Measurements from ENCODE around the gene AP2B1. TPM values are rescaled to one million over a fixed set of nuclear protein-coding genes. Genes with fewer than 3 reads are reported as not detected.

AP2B1 gene
- total RNA-seq, 1 experiment from 2014 or later, result 195 TPM

DNA sequence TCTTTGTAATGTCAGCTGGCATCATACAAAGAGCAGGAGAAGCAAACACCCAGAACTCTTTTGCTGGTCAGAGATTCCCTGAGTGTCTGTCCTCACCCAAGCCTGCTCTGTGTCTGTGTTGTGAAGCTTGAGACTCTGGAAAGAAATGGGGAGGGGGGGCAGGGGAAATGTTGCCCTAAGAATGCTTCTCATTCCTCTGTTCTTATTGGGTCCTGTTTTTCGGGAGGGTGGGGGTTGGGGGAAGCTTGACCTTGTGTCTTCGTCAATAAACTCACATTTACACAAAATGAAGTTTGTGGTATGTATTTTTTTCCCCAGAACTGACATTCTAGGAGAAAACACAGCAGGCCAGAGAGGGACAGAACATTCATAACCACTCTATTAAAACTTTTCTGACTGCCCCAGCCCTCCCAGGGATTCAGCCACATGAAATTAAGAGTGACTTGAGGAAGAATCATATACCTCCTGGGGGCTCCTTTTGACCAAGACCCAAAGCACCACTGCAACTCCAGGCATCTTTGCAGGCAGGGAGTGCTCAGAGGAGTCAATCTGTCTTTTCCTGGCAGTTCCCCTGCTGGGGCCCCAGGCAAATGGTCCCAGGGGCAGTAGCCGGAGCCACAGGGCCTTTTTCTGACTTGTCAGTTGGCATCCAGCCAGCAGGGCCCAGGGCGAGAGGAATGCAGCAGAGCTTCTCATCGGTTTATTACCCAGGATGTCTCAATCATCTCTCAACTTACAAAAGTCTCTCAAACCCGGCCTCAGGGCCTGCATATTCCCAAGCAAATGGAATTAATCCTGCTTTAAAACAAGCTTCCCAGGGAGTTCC lies 139.2 kb downstream of the AP2B1 start (continued):
- TF ChIP-seq, protein P1, sequence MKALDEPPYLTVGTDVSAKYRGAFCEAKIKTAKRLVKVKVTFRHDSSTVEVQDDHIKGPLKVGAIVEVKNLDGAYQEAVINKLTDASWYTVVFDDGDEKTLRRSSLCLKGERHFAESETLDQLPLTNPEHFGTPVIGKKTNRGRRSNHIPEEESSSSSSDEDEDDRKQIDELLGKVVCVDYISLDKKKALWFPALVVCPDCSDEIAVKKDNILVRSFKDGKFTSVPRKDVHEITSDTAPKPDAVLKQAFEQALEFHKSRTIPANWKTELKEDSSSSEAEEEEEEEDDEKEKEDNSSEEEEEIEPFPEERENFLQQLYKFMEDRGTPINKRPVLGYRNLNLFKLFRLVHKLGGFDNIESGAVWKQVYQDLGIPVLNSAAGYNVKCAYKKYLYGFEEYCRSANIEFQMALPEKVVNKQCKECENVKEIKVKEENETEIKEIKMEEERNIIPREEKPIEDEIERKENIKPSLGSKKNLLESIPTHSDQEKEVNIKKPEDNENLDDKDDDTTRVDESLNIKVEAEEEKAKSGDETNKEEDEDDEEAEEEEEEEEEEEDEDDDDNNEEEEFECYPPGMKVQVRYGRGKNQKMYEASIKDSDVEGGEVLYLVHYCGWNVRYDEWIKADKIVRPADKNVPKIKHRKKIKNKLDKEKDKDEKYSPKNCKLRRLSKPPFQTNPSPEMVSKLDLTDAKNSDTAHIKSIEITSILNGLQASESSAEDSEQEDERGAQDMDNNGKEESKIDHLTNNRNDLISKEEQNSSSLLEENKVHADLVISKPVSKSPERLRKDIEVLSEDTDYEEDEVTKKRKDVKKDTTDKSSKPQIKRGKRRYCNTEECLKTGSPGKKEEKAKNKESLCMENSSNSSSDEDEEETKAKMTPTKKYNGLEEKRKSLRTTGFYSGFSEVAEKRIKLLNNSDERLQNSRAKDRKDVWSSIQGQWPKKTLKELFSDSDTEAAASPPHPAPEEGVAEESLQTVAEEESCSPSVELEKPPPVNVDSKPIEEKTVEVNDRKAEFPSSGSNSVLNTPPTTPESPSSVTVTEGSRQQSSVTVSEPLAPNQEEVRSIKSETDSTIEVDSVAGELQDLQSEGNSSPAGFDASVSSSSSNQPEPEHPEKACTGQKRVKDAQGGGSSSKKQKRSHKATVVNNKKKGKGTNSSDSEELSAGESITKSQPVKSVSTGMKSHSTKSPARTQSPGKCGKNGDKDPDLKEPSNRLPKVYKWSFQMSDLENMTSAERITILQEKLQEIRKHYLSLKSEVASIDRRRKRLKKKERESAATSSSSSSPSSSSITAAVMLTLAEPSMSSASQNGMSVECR (CRISPR knock-in tag; IDR thresholded peaks at IDR 0.05; ENCODE audit: borderline replicate concordance), result no peak

DNA sequence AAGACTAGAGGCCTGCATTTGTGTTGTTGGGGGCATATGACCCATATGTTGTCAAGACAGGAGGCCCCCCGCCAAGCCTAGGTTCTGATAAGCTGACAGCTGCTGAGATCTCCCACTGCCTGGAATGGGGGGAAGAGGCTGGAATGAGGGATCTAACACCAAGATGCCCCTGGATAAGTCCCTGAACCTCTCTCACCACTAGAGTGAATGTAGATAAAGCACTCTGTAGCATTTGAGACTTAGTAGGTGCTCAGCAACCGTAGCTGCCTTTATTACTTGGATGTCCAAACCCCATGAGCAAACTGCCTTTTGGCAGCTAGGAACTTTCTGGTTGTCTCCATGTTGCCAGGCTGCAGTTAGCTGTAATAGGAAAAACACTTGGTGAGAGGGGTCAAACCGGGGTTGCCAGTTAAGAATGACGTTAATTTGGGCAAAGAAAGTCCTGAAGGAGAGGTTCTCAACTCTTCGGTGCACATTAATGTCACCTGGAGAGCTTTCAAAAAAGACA lies 139.9 kb downstream of the AP2B1 start:
- Mint-ChIP-seq H3K4me3 (no peak overlapping the region), H3K4me1 (peaks cover 47% of the 10 kb centered on the region), H3K36me3 (peaks cover 26% of the 10 kb centered on the region), H3K27me3 (ENCODE audit: low read depth) (peaks cover 16% of the 10 kb centered on the region), H3K27ac (no peak overlapping the region), H3K9me3 (no peaks in the 10 kb centered on the region)
- CTCF ChIA-PET, result interaction anchor here (0.9 to 8.1 kb wide), 6 partner anchors 16 to 114 kb away, joined by 3 to 85 read pairs (median 6); no protein-coding TSS in a partner anchor
- TF ChIP-seq SMAD4 (CRISPR knock-in tag; IDR thresholded peaks at IDR 0.05), result no peak
- no peak for TF ChIP-seq ETV6 (CRISPR knock-in tag; IDR thresholded peaks at IDR 0.05)
- TF ChIP-seq, protein P2, sequence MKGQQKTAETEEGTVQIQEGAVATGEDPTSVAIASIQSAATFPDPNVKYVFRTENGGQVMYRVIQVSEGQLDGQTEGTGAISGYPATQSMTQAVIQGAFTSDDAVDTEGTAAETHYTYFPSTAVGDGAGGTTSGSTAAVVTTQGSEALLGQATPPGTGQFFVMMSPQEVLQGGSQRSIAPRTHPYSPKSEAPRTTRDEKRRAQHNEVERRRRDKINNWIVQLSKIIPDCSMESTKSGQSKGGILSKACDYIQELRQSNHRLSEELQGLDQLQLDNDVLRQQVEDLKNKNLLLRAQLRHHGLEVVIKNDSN (CRISPR knock-in tag; IDR thresholded peaks at IDR 0.05), result no peak
- no peak for TF ChIP-seq RORB (CRISPR knock-in tag; IDR thresholded peaks at IDR 0.05)
- TF ChIP-seq OVOL2 (CRISPR knock-in tag; IDR thresholded peaks at IDR 0.05; ENCODE audit: borderline replicate concordance), result no peak
- TF ChIP-seq TEAD1 (CRISPR knock-in tag; IDR thresholded peaks at IDR 0.05), result no peak
- TF ChIP-seq, protein P1 (CRISPR knock-in tag; IDR thresholded peaks at IDR 0.05; ENCODE audit: borderline replicate concordance), result no peak
- TF ChIP-seq, protein P3, sequence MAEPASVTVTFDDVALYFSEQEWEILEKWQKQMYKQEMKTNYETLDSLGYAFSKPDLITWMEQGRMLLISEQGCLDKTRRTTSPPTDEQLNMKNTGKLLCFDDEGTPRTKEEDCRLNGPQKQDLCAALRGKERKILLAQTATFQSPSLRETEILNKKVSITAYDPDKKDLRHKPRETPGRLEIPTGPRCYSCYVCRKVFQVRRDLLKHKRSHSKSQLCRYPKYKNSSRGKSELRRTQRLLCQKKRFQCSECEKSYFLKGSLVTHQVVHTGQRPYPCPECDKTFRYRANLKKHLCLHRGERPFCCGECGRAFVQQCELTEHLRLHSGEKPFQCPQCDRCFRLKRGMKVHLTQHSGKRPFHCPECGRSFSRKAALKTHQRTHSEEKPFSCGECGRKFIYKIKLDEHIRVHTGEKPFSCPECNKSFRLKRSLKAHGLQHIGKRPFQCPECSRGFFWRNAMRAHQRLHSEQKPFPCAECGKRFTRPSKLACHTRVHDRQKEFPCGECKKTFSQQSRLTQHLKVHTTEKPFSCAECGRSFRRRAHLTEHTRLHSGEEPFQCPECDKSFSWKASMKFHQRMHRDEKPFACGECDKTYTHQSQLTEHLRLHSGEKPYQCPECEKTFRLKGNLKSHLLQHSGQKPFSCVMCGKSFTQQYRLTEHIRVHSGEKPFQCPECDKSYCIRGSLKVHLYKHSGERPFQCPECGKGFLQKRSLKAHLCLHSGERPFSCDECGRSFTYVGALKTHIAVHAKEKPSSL (CRISPR knock-in tag; conservative IDR thresholded peaks at IDR 0.05), result no peak
- TF ChIP-seq, protein P4, sequence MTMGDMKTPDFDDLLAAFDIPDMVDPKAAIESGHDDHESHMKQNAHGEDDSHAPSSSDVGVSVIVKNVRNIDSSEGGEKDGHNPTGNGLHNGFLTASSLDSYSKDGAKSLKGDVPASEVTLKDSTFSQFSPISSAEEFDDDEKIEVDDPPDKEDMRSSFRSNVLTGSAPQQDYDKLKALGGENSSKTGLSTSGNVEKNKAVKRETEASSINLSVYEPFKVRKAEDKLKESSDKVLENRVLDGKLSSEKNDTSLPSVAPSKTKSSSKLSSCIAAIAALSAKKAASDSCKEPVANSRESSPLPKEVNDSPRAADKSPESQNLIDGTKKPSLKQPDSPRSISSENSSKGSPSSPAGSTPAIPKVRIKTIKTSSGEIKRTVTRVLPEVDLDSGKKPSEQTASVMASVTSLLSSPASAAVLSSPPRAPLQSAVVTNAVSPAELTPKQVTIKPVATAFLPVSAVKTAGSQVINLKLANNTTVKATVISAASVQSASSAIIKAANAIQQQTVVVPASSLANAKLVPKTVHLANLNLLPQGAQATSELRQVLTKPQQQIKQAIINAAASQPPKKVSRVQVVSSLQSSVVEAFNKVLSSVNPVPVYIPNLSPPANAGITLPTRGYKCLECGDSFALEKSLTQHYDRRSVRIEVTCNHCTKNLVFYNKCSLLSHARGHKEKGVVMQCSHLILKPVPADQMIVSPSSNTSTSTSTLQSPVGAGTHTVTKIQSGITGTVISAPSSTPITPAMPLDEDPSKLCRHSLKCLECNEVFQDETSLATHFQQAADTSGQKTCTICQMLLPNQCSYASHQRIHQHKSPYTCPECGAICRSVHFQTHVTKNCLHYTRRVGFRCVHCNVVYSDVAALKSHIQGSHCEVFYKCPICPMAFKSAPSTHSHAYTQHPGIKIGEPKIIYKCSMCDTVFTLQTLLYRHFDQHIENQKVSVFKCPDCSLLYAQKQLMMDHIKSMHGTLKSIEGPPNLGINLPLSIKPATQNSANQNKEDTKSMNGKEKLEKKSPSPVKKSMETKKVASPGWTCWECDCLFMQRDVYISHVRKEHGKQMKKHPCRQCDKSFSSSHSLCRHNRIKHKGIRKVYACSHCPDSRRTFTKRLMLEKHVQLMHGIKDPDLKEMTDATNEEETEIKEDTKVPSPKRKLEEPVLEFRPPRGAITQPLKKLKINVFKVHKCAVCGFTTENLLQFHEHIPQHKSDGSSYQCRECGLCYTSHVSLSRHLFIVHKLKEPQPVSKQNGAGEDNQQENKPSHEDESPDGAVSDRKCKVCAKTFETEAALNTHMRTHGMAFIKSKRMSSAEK (CRISPR knock-in tag; IDR thresholded peaks at IDR 0.05; ENCODE audit: borderline replicate concordance), result no peak
- TF ChIP-seq, protein P5, sequence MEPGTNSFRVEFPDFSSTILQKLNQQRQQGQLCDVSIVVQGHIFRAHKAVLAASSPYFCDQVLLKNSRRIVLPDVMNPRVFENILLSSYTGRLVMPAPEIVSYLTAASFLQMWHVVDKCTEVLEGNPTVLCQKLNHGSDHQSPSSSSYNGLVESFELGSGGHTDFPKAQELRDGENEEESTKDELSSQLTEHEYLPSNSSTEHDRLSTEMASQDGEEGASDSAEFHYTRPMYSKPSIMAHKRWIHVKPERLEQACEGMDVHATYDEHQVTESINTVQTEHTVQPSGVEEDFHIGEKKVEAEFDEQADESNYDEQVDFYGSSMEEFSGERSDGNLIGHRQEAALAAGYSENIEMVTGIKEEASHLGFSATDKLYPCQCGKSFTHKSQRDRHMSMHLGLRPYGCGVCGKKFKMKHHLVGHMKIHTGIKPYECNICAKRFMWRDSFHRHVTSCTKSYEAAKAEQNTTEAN (CRISPR knock-in tag; IDR thresholded peaks at IDR 0.05), result no peak
- no peak for TF ChIP-seq EMX1 (CRISPR knock-in tag; IDR thresholded peaks at IDR 0.05)
- TF ChIP-seq JAZF1 (CRISPR knock-in tag; IDR thresholded peaks at IDR 0.05), result no peak
- TF ChIP-seq, protein P6, sequence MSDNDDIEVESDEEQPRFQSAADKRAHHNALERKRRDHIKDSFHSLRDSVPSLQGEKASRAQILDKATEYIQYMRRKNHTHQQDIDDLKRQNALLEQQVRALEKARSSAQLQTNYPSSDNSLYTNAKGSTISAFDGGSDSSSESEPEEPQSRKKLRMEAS (CRISPR knock-in tag; IDR thresholded peaks at IDR 0.05), result no peak
- TF ChIP-seq FOXK1 (CRISPR knock-in tag; IDR thresholded peaks at IDR 0.05), result no peak
- TF ChIP-seq RELA (CRISPR knock-in tag; IDR thresholded peaks at IDR 0.05; ENCODE audit: borderline replicate concordance), result no peak
- ATAC-seq (no peak), DNase-seq (ENCODE audit: low spot score) (no peak)
- POLR2A ChIA-PET, result interaction anchor here (0.5 kb wide), 1 partner anchor 160 kb away, joined by 4 read pairs; no protein-coding TSS in a partner anchor
